HepG2 (cell line): ENCODE data around the gene NSUN6. TPM values are rescaled to one million over a fixed set of nuclear protein-coding genes. Genes with fewer than 3 reads are reported as not detected.
A peak's percentile ranks its signal among the peaks of the same experiment; 100 is the strongest.

ENCODE experiments used
- DRAP1 ChIP-seq: IDR thresholded peaks from 2 replicates; pipeline ENCODE4 v1.6.1; 2016; ENCODE audit warnings: missing genetic modification reagents, missing compliant biosample characterization
- DZIP1 ChIP-seq: sonication (generic); formaldehyde crosslinking; IDR thresholded peaks from 2 replicates; pipeline ENCODE4 v1.5.0; 2020; ENCODE audit warnings: mild to moderate bottlenecking, missing genetic modification reagents
- ETV5 ChIP-seq: IDR thresholded peaks from 2 replicates; pipeline ENCODE4 v1.6.1; 2018; ENCODE audit warnings: missing biosample characterization, missing genetic modification reagents, inconsistent platforms, borderline replicate concordance
- GATAD2A ChIP-seq: IDR thresholded peaks from 2 replicates; pipeline ENCODE4 v1.6.1; 2016
- GMEB2 ChIP-seq: IDR thresholded peaks from 2 replicates; pipeline ENCODE4 v1.6.1; 2016; ENCODE audit warnings: missing biosample characterization, missing genetic modification reagents, low read depth
- HBP1 ChIP-seq: IDR thresholded peaks from 2 replicates; pipeline ENCODE4 v1.6.1; 2016; ENCODE audit warnings: low read depth, control low read depth
- JUN ChIP-seq: sonication (generic); formaldehyde crosslinking; IDR thresholded peaks from 2 replicates; pipeline ENCODE4 v1.4.0; 2020; ENCODE audit warnings: mild to moderate bottlenecking, missing genetic modification reagents
- MIER3 ChIP-seq: IDR thresholded peaks from 2 replicates; pipeline ENCODE4 v1.6.1; 2016; ENCODE audit warnings: missing compliant biosample characterization, borderline replicate concordance
- MIXL1 ChIP-seq: IDR thresholded peaks from 2 replicates; pipeline ENCODE4 v1.6.1; 2016
- NFIC ChIP-seq: IDR thresholded peaks from 2 replicates; pipeline ENCODE4 v1.6.1; 2012; ENCODE audit warnings: mild to moderate bottlenecking, low read length, inconsistent platforms
- NR1H2 ChIP-seq: sonication (generic); formaldehyde crosslinking; IDR thresholded peaks from 2 replicates; pipeline ENCODE4 v1.8.1; 2022; ENCODE audit warnings: low read depth, missing genetic modification reagents, borderline replicate concordance
- SMAD9 ChIP-seq: sonication (generic); formaldehyde crosslinking; IDR thresholded peaks from 2 replicates; pipeline ENCODE4 v1.5.1; 2020; ENCODE audit warnings: mild to moderate bottlenecking, missing genetic modification reagents
- ZFX ChIP-seq: sonication (generic); formaldehyde crosslinking; IDR thresholded peaks from 2 replicates; pipeline ENCODE4 v1.4.0; 2020; ENCODE audit warnings: mild to moderate bottlenecking, low read depth, missing genetic modification reagents, moderate library complexity
- ZHX2 ChIP-seq, 2 experiments: sonication (generic) in 1 of 2; formaldehyde crosslinking in 1 of 2; IDR thresholded peaks; 2 replicates each; pipeline versions ENCODE4 v1.6.1 to v1.9.0; 2014 to 2022; ENCODE audit warnings: antibody characterized with exemption in 1 of 2, borderline replicate concordance in 1 of 2, inconsistent platforms in 1 of 2, low read depth in 1 of 2, missing genetic modification reagents in 1 of 2
- ZNF136 ChIP-seq: sonication (generic); formaldehyde crosslinking; IDR thresholded peaks from 2 replicates; pipeline ENCODE4 v1.8.1; 2022; ENCODE audit warnings: low read depth, mild to moderate bottlenecking, moderate library complexity, missing genetic modification reagents
- ZNF605 ChIP-seq: sonication (generic); formaldehyde crosslinking; IDR thresholded peaks from 2 replicates; pipeline ENCODE4 v1.8.0; 2022; ENCODE audit warnings: mild to moderate bottlenecking, missing genetic modification reagents
- ZNF878 ChIP-seq: sonication (generic); formaldehyde crosslinking; IDR thresholded peaks from 2 replicates; pipeline ENCODE4 v1.8.1; 2023; ENCODE audit warnings: mild to moderate bottlenecking, missing genetic modification reagents, moderate library complexity
- polyA plus RNA-seq, 8 experiments: library from polyadenylated mRNA; depleted of rRNA in 3 of 8; stranded (reverse) in 7 of 8; unstranded in 1 of 8; fragments of >200 nt; fragmentation: Illumina TruSeq in 4 of 8; extraction: Trizol in 4 of 8; gene quantifications; 2 replicates each; pipeline versions ENCODE4 v1.2.1 to v1.2.3, GENCODE V29; 2011 to 2016; ENCODE audit warnings: low read depth in 4 of 8, missing spikeins in 1 of 8, mixed read lengths in 1 of 8; ENCODE audit not compliant: insufficient read depth in 1 of 8
- total RNA-seq, 5 experiments: library from RNA; depleted of rRNA; stranded (reverse); fragments of >200 nt; fragmentation: Illumina TruSeq; extraction: Trizol; gene quantifications; 2 replicates each; pipeline ENCODE4 v1.2.3, GENCODE V29; 2016; ENCODE audit warnings: low read depth in 1 of 5

Gene NSUN6
- total and polyA plus RNA-seq, 2 of the 13 experiments (the other 11 are each of a cell fraction or from before 2014, with no cell fraction given) = 17.2 to 19.3 TPM

- TF ChIP-seq ZHX2 (IDR thresholded peaks at IDR 0.05; ENCODE audit: low read depth) (peak; percentile 49; the same call in 1 of the 2 replicates), ZHX2 (CRISPR knock-in tag; IDR thresholded peaks at IDR 0.05; ENCODE audit: borderline replicate concordance) (no peak), NFIC (peak; percentile 82), DZIP1 (CRISPR knock-in tag) (no peak), DRAP1 (CRISPR knock-in tag) (peak; percentile 36; the same call in 1 of the 2 replicates), ZNF605 (CRISPR knock-in tag) (0 out of 2 replicates have a peak, but pooled peaks have one; percentile 53), ZNF136 (CRISPR knock-in tag) (0 out of 2 replicates have a peak, but pooled peaks have one; percentile 32), ETV5 (CRISPR knock-in tag) (peak; percentile 95), HBP1 (CRISPR knock-in tag) (0 out of 2 replicates have a peak, but pooled peaks have one; percentile 32), SMAD9 (CRISPR knock-in tag) (no peak), ZNF878 (CRISPR knock-in tag) (peak; percentile 29; the same call in 1 of the 2 replicates), JUN (CRISPR knock-in tag) (peak; percentile 94), MIXL1 (peak; percentile 92), GATAD2A (CRISPR knock-in tag) (peak; percentile 97), MIER3 (CRISPR knock-in tag) (peak; percentile 92; the same call in 1 of the 2 replicates), ZFX (CRISPR knock-in tag) (peak; percentile 63; the same call in 1 of the 2 replicates), GMEB2 (0 out of 2 replicates have a peak, but pooled peaks have one; percentile 22), NR1H2 (CRISPR knock-in tag) (no peak)
These were observed 40.9 kb downstream of the NSUN6 start (continued) for GRCh38 chr10:18610517-18610916.
